LNCAP (cell line): ENCODE results near the gene LIPH.

ENCODE experiments used
- CTCF ChIP-seq: fragments of 450-650 bp; IDR thresholded peaks from 2 replicates; pipeline ENCODE4 v1.5.1; 2017; ENCODE audit warnings: mild to moderate bottlenecking

The LIPH gene

DNA sequence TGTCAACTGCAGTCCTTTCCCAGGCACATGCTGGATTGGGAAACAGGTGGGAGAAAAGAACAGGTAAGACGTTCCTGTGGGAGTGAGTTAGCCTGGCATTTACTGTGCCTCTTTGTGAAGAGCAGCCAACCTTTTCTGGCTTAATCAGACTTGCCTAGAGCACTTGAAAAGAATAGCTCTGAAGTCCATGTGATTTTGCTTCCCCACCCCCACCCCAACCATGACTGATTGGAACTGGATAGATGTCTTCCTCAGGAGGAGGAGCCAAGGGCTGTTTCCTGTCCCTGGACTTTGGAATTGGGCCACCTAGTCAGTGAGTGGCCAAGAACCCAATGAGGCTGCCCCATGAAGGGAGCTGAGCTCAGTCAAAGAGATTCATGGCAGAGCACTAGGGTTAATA lies 48.9 kb downstream of the LIPH start:
- TF ChIP-seq CTCF: no peak

DNA sequence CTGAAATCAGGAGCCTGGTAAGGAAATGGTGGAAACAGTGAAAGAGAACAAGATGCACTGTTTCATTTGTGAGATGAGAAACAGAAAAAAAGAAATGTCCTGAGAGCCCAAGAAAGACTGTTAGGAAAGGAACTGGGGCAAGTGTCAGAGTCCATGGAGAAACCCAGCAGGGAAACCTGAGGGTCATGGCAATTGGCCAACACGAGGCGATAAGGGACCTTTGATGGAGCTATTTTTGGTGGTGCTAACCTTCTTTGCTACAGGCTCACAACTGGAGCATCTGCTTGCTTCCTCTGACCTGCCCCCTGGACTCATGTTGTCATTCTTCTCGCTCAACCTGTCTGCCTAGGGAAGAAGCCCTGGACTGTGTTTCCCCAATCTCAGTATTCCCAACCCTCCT lies 49.4 kb downstream of the LIPH start:
- TF ChIP-seq CTCF: no peak

DNA sequence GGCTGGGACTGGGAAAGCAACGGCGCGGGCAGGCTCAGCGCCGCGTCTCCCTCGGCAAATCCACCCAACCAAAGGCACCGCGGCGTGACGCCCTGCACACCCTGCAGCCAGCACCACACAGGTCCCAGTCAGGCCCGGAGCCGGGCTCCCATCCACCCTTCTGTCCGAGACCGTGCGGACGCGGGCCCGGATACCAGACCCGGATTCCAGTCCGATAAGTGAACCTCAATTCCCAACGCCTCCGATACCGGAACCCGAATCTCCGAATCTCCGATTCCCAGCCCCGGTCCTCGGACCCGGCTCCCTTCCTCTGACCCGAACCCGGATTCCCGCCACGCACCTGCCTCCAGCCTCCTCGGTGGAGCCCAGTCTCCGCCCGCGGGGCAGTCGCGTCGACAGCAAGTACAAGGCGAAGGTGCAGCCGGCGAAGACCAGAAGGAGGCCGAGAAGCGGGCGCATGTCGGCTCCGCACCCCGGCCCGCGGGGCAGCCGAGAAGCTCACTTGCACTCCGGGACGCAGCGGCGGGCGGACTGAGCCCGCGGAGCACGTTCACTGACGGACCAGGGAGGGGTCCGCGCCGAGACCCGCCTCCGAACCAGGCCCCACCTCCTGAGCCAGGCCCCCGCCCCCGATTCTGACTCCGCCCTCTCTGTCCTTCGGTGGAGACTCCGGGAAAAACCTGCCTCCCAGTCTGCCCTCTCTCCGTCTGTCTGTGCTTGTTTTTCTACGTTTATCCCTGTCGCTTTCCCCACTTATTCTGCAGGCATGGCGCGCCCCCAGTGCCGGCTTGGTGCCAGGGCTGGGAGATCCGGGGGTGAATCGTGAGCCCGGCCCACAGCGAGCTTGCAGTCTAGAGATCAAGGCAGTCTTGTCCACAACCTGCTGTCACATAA lies 53.6 kb downstream of the LIPH start, which contains the start of gene TMEM41A:
TSS of gene TMEM41A (minus strand) at position 533 of the 894 bp plus-strand sequence. CDS start at position 459, 74 bp downstream.
- no peak for TF ChIP-seq CTCF

DNA sequence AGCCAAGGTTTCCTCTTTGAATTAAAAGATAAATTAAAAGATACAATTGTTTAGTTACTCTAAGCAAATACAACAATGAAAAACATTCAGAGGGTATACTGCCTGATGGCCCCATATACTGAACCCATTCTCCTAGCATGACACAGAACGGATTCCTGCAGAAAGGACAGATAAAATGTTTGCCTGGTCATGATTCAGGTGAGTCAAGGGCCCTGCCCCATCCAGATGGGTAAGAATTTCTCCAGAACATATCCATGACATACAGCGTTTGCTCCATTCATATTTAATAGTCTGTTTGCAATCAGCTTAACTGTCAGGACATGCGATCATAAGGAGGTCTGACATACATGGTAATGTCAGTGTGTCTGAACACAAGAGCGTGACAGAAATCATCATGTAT lies 62.1 kb downstream of the LIPH start:
- TF ChIP-seq CTCF: no peak

- TF ChIP-seq CTCF: no peak
These were observed 62.9 kb downstream of the LIPH start for GRCh38 chr3:185489462-185489861.

GRCh38 chr3:185488465-185488864 lies 63.9 kb downstream of the LIPH start:
- TF ChIP-seq CTCF: no peak

DNA sequence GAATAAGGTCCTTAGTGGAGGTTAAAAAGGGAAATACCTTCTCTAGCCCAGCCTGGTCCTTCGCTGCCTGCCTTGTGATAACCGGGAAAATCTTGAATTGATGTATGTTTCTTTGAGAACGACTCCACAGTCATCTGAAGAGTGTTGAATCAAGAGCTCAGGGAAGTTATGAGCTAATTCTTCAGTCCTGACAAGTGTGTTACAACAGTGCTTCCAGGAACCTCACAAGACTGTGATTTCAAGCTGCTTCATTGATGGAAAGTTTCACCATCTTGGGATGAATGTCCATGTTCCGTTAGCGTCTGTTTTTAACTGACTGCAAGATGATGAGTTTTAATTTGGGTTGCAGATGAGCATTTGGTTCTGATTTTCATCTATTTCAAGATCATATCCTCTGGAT lies 66.0 kb downstream of the LIPH start:
- TF ChIP-seq CTCF: no peak
